ENCODE data around the gene BACH2.

The BACH2 gene

DNA sequence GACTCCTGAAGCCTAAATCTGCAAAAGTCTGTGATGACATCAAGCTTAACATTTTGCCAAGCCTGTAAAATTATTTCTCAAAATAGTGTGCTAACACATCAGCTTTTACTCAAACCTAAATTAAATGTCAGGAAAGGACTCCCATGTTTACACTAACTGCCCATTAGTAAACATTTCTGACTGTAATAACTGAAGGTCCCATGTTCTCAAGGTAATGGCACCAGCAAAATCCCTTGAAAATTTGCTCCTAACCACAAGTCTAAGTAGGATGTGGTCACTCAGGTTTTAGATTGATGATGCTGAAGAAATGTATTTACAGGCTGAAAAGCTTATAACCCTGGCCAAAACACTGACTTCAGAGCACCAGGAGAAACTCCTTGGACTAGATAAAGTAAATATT lies 33.0 kb downstream of the BACH2 start:
- no peak overlapping the region for H2AFZ ChIP-seq
- H3K36me3 ChIP-seq (ENCODE audit: control insufficient read depth, insufficient read depth, low read length): no peaks in the 10 kb centered on the region
- H3K27ac ChIP-seq: no peak overlapping the region
- TF ChIP-seq CTCF (IDR thresholded peaks at IDR 0.05): no peak
- H3K9me3 ChIP-seq (ENCODE audit: control insufficient read depth, low read length): no peaks in the 10 kb centered on the region
- H3K79me2 ChIP-seq: peaks cover 2% of the 10 kb centered on the region
- H3K4me3 ChIP-seq (ENCODE audit: low read depth, low read length): no peak overlapping the region
- H3K4me2 ChIP-seq (ENCODE audit: low read length): no peak overlapping the region
- no peaks in the 10 kb centered on the region for H3K27me3 ChIP-seq (ENCODE audit: control insufficient read depth, insufficient read depth, low read length)
- no peak overlapping the region for H3K9ac ChIP-seq
- H3K4me1 ChIP-seq: no peaks in the 10 kb centered on the region

DNA sequence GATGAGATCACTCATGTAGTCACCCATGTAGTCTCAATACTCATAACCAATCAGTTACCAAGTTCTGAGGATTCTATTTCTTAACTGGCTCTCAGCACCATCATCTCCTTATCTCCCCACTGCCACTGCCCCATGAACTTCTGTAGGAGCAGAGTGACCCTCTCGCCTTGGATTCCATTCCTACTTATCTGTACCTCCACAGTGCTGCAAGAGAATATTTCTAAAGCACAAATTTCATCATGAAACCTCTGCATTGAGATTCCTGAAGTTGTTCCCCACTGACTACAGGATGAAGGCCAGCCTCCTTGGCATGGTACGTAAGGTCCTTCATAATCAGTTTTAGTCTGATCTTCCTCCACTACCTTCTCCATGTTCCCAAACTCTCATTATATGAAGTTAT lies 34.8 kb downstream of the BACH2 start:
- H3K27me3 ChIP-seq (ENCODE audit: control insufficient read depth, insufficient read depth, low read length): no peaks in the 10 kb centered on the region
- no peaks in the 10 kb centered on the region for H3K36me3 ChIP-seq (ENCODE audit: control insufficient read depth, insufficient read depth, low read length)
- H2AFZ ChIP-seq: no peak overlapping the region
- no peak overlapping the region for H3K27ac ChIP-seq
- no peak overlapping the region for H3K4me3 ChIP-seq (ENCODE audit: low read depth, low read length)
- no peaks in the 10 kb centered on the region for H3K4me1 ChIP-seq
- TF ChIP-seq CTCF (IDR thresholded peaks at IDR 0.05): no peak
- H3K9ac ChIP-seq: no peak overlapping the region
- H3K9me3 ChIP-seq (ENCODE audit: control insufficient read depth, low read length): no peaks in the 10 kb centered on the region
- H3K4me2 ChIP-seq (ENCODE audit: low read length): no peak overlapping the region
- peaks cover 2% of the 10 kb centered on the region for H3K79me2 ChIP-seq

DNA sequence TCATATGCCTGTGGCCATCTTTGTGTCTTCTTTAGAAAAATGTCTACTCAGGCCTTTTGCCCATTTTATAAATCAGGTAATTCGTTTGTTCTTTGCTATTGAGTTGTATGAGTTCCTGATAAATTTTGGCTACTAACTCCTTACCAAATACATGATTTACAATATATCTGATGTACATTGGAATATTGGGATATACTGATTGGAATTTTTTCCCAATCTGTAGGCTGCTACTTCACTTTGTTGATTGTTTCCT lies 39.2 kb downstream of the BACH2 start:
- no peaks in the 10 kb centered on the region for H3K27me3 ChIP-seq (ENCODE audit: control insufficient read depth, insufficient read depth, low read length)
- TF ChIP-seq CTCF (IDR thresholded peaks at IDR 0.05): no peak
- H3K36me3 ChIP-seq (ENCODE audit: control insufficient read depth, insufficient read depth, low read length): no peaks in the 10 kb centered on the region
- no peak overlapping the region for H3K4me3 ChIP-seq (ENCODE audit: low read depth, low read length)
- no peaks in the 10 kb centered on the region for H3K4me1 ChIP-seq
- no peaks in the 10 kb centered on the region for H3K9me3 ChIP-seq (ENCODE audit: control insufficient read depth, low read length)
- H3K79me2 ChIP-seq: peaks cover 2% of the 10 kb centered on the region
- H3K9ac ChIP-seq: no peak overlapping the region
- no peak overlapping the region for H3K4me2 ChIP-seq (ENCODE audit: low read length)
- no peak overlapping the region for H2AFZ ChIP-seq
- no peak overlapping the region for H3K27ac ChIP-seq

DNA sequence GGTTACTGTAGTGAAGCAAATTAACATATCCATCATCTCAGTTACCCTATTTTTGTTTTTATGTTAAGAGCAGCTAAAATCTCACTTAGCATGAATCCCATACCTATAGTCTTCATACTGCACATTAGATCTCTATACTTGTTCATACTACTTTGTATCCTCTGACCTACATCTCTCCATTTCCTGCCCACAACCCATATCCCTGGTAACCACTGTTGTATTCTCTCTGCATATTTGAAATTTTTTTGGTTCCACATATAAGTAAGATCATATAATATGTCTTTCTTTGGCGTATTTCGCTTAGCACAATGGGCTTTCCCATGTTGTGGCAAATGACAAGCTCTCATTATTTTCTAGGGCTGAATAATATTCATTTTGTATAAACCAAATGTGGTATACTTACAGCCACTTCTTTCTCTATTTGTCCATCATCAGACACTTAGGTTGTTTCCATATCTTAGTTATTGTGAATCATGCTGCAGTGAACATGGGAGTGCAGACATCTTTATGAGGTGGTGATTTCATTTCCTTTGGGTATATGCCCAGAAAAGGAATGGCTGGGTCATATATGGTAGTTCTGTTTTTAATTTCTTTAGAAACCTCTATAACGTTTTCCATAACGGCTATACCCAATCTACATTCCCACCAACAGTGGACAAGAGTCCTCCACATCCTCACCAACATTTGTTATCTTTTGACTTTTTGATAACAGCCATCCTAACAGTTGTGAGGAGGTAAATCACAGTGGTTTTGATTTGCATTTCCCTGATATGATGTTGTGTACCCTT lies 39.8 kb downstream of the BACH2 start:
- Histone ChIP-seq H3K4me1 (no peaks in the 10 kb centered on the region), H3K9ac (no peak overlapping the region), H3K27me3 (ENCODE audit: control insufficient read depth, insufficient read depth, low read length) (no peaks in the 10 kb centered on the region), H2AFZ (no peak overlapping the region), H3K36me3 (ENCODE audit: control insufficient read depth, insufficient read depth, low read length) (no peaks in the 10 kb centered on the region), H3K27ac (no peak overlapping the region), H3K4me3 (ENCODE audit: low read depth, low read length) (no peak overlapping the region), H3K4me2 (ENCODE audit: low read length) (no peak overlapping the region), H3K9me3 (ENCODE audit: control insufficient read depth, low read length) (no peaks in the 10 kb centered on the region), H3K79me2 (peaks cover under 1% of the 10 kb centered on the region)
- no peak for TF ChIP-seq CTCF (IDR thresholded peaks at IDR 0.05)

DNA sequence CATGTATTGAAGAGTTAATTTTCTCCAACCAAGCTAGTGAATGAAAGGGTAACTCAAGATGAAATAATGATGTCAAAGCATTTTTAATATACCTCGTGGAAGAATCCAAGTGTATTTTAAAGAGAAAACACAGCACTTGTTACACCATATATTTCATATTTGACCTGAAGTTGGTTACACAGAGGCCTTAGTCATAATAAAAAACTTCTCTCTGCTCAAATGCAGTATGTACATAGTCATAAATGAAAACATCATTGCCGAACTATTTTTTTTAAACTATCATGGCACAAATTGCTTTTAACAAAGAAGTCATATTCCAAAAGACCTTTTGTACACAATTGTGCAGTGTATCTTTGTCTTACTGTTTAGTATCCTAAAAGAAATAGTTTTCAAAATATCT lies 43.0 kb downstream of the BACH2 start:
- no peak overlapping the region for H3K9ac ChIP-seq
- no peaks in the 10 kb centered on the region for H3K36me3 ChIP-seq (ENCODE audit: control insufficient read depth, insufficient read depth, low read length)
- H3K79me2 ChIP-seq: no peaks in the 10 kb centered on the region
- no peak overlapping the region for H3K4me3 ChIP-seq (ENCODE audit: low read depth, low read length)
- no peak for TF ChIP-seq CTCF (IDR thresholded peaks at IDR 0.05)
- no peaks in the 10 kb centered on the region for H3K9me3 ChIP-seq (ENCODE audit: control insufficient read depth, low read length)
- no peaks in the 10 kb centered on the region for H3K27me3 ChIP-seq (ENCODE audit: control insufficient read depth, insufficient read depth, low read length)
- H3K4me2 ChIP-seq (ENCODE audit: low read length): no peak overlapping the region
- H3K27ac ChIP-seq: no peak overlapping the region
- peaks cover 4% of the 10 kb centered on the region for H3K4me1 ChIP-seq
- H2AFZ ChIP-seq: no peak overlapping the region

Data from parathyroid adenoma (tissue), 2 donors.